Progenitor cell of endocrine pancreas (in vitro differentiated cells): ENCODE measurements around the gene RAPGEF3. TPM values are rescaled to one million over a fixed set of nuclear protein-coding genes. Genes with fewer than 3 reads are reported as not detected.
A peak's percentile ranks its signal among the peaks of the same experiment; 100 is the strongest.

ENCODE experiments used
- DNase-seq: peaks from one replicate; pipeline ENCODE4 v3.0.0; 2021; ENCODE audit warnings: low spot score; ENCODE audit not compliant: unreplicated experiment
- H3K27ac Mint-ChIP-seq: 2 replicates; pipeline ENCODE4 v1.8.0; 2021; ENCODE audit warnings: mild to moderate bottlenecking, moderate library complexity, mixed read lengths
- H3K27me3 Mint-ChIP-seq: 2 replicates; pipeline ENCODE4 v1.8.0; 2021; ENCODE audit warnings: mixed read lengths
- H3K36me3 Mint-ChIP-seq: 2 replicates; pipeline ENCODE4 v1.8.0; 2022; ENCODE audit warnings: mixed read lengths; ENCODE audit not compliant: insufficient read depth
- H3K4me1 Mint-ChIP-seq: 2 replicates; pipeline ENCODE4 v1.8.0; 2021; ENCODE audit warnings: low read depth, mixed read lengths
- H3K4me3 Mint-ChIP-seq: 2 replicates; pipeline ENCODE4 v1.8.0; 2021; ENCODE audit warnings: low read depth, mild to moderate bottlenecking, moderate library complexity, mixed read lengths
- H3K9me3 Mint-ChIP-seq: 2 replicates; pipeline ENCODE4 v1.8.0; 2021; ENCODE audit warnings: low read depth, mixed read lengths
- CTCF ChIP-seq: fragments of 200-600 bp; sonication (generic); IDR thresholded peaks from one replicate; pipeline ENCODE4 v1.5.0; 2021; ENCODE audit warnings: antibody characterized with exemption, mild to moderate bottlenecking; ENCODE audit not compliant: unreplicated experiment
- total RNA-seq: library from RNA; stranded (reverse); gene quantifications from 2 replicates; pipeline ENCODE4 v1.2.1, GENCODE V29; 2021

The RAPGEF3 gene
- total RNA-seq, 1 donor from 2014 or later: 1.7 TPM

GRCh38 chr12:47782372-47782770 is 23.7 kb upstream of the RAPGEF3 start:
- H3K27me3 Mint-ChIP-seq: no peaks in the 10 kb centered on the region
- peaks cover 4% of the 10 kb centered on the region for H3K36me3 Mint-ChIP-seq
- no peak overlapping the region for H3K27ac Mint-ChIP-seq
- no peak for TF ChIP-seq CTCF
- no peak for DNase-seq
- H3K4me3 Mint-ChIP-seq: no peak overlapping the region
- no peaks in the 10 kb centered on the region for H3K9me3 Mint-ChIP-seq
- peaks cover 3% of the 10 kb centered on the region for H3K4me1 Mint-ChIP-seq

- TF ChIP-seq CTCF: no peak
- Mint-ChIP-seq H3K9me3 (no peaks in the 10 kb centered on the region), H3K4me1 (peaks cover 3% of the 10 kb centered on the region), H3K27me3 (no peaks in the 10 kb centered on the region), H3K27ac (no peak overlapping the region), H3K36me3 (peaks cover 4% of the 10 kb centered on the region), H3K4me3 (no peak overlapping the region)
- no peak for DNase-seq
Measured at GRCh38 chr12:47781479-47782371, 23.0 kb upstream of the RAPGEF3 start.

- H3K36me3 Mint-ChIP-seq: peaks cover 2% of the 10 kb centered on the region
- TF ChIP-seq CTCF: no peak
- DNase-seq: no peak
- H3K27me3 Mint-ChIP-seq: no peaks in the 10 kb centered on the region
- H3K9me3 Mint-ChIP-seq: no peaks in the 10 kb centered on the region
- H3K4me1 Mint-ChIP-seq: peaks cover 3% of the 10 kb centered on the region
- no peak overlapping the region for H3K4me3 Mint-ChIP-seq
- H3K27ac Mint-ChIP-seq: peak overlapping the region; percentile 81
Measured at GRCh38 chr12:47779943-47780504, 21.3 kb upstream of the RAPGEF3 start.

GRCh38 chr12:47779301-47779942 is 20.7 kb upstream of the RAPGEF3 start:
- Mint-ChIP-seq H3K4me1 (peaks cover 3% of the 10 kb centered on the region), H3K9me3 (no peaks in the 10 kb centered on the region), H3K27ac (peak overlapping the region; percentile 81), H3K27me3 (no peaks in the 10 kb centered on the region), H3K4me3 (no peak overlapping the region), H3K36me3 (peaks cover 2% of the 10 kb centered on the region)
- DNase-seq: peak; percentile 95
- TF ChIP-seq CTCF: peak; percentile 96

GRCh38 chr12:47778881-47779280 is 20.2 kb upstream of the RAPGEF3 start:
- no peak for TF ChIP-seq CTCF
- Mint-ChIP-seq H3K27ac (no peak overlapping the region), H3K36me3 (peaks cover 2% of the 10 kb centered on the region), H3K4me3 (no peak overlapping the region), H3K9me3 (no peaks in the 10 kb centered on the region), H3K27me3 (no peaks in the 10 kb centered on the region), H3K4me1 (peaks cover 4% of the 10 kb centered on the region)
- DNase-seq: no peak
